Measurements from ENCODE around the gene TMEM207.

TMEM207 gene

GRCh38 chr3:190494907-190495306 is 45.2 kb upstream of the TMEM207 start:
- no peak for TF ChIP-seq CTCF (conservative IDR thresholded peaks at IDR 0.05)
- no peak overlapping the region for H3K27ac ChIP-seq

GRCh38 chr3:190492966-190493365 is 43.3 kb upstream of the TMEM207 start:
- H3K27ac ChIP-seq, result no peak overlapping the region
- no peak for TF ChIP-seq CTCF (conservative IDR thresholded peaks at IDR 0.05)

GRCh38 chr3:190492129-190492528 is 42.4 kb upstream of the TMEM207 start:
- no peak for TF ChIP-seq CTCF (conservative IDR thresholded peaks at IDR 0.05)
- H3K27ac ChIP-seq, result no peak overlapping the region

GRCh38 chr3:190491533-190492054 is 41.9 kb upstream of the TMEM207 start:
- TF ChIP-seq CTCF (conservative IDR thresholded peaks at IDR 0.05), result no peak
- no peak overlapping the region for H3K27ac ChIP-seq

- H3K27ac ChIP-seq, result peak overlapping the region; percentile 21; the same call in 1 of the 2 replicates
- no peak for TF ChIP-seq CTCF (conservative IDR thresholded peaks at IDR 0.05)
Measured at GRCh38 chr3:190486908-190487607, 37.4 kb upstream of the TMEM207 start.

- TF ChIP-seq CTCF (conservative IDR thresholded peaks at IDR 0.05), result no peak
- H3K27ac ChIP-seq, result peak overlapping the region; percentile 21; the same call in 1 of the 2 replicates
Measured at GRCh38 chr3:190486533-190486864, 36.8 kb upstream of the TMEM207 start.

GRCh38 chr3:190485830-190486532 is 36.3 kb upstream of the TMEM207 start:
- TF ChIP-seq CTCF (conservative IDR thresholded peaks at IDR 0.05), result no peak
- H3K27ac ChIP-seq, result peak overlapping the region; percentile 21; the same call in 1 of the 2 replicates

All from VCaP (cell line).